GM19025 (cell line): ENCODE data around the gene VGLL1.

Experiments
- ATAC-seq: cut with Tn5 transposase; IDR thresholded peaks from one replicate; pipeline ENCODE4 v1.9.1; 2021; ENCODE audit warnings: mild to moderate bottlenecking, low read depth, moderate library complexity; ENCODE audit not compliant: unreplicated experiment

The VGLL1 gene

GRCh38 chrX:136549226-136549625, 17.2 kb downstream of the VGLL1 start:
- no peak for ATAC-seq

GRCh38 chrX:136551410-136551809, 19.4 kb downstream of the VGLL1 start:
- no peak for ATAC-seq

GRCh38 chrX:136555694-136556093, 23.7 kb downstream of the VGLL1 start:
- ATAC-seq: no peak

GRCh38 chrX:136572030-136572429, 40.0 kb downstream of the VGLL1 start:
- ATAC-seq: no peak

GRCh38 chrX:136574548-136574947, 42.5 kb downstream of the VGLL1 start:
- no peak for ATAC-seq

GRCh38 chrX:136577552-136577951, 45.5 kb downstream of the VGLL1 start:
- ATAC-seq: peak; percentile 87

- no peak for ATAC-seq
Measured at GRCh38 chrX:136580316-136580715, 48.3 kb downstream of the VGLL1 start.

- no peak for ATAC-seq
Measured at GRCh38 chrX:136582624-136583023, 50.6 kb downstream of the VGLL1 start.

- no peak for ATAC-seq
Measured at GRCh38 chrX:136584545-136584944, 52.5 kb downstream of the VGLL1 start.

GRCh38 chrX:136585262-136585661, 53.2 kb downstream of the VGLL1 start:
- ATAC-seq: no peak

GRCh38 chrX:136585960-136586359, 53.9 kb downstream of the VGLL1 start:
- ATAC-seq: no peak

- no peak for ATAC-seq
Measured at GRCh38 chrX:136586386-136586785, 54.4 kb downstream of the VGLL1 start.

GRCh38 chrX:136587532-136587931, 55.5 kb downstream of the VGLL1 start:
- no peak for ATAC-seq

- peak; percentile 77 for ATAC-seq
Measured at GRCh38 chrX:136588036-136588435, 56.0 kb downstream of the VGLL1 start.

GRCh38 chrX:136589966-136590365, 58.0 kb downstream of the VGLL1 start:
- ATAC-seq: no peak

- ATAC-seq: no peak
Measured at GRCh38 chrX:136597356-136597755, 65.3 kb downstream of the VGLL1 start.

GRCh38 chrX:136597954-136598353, 65.9 kb downstream of the VGLL1 start:
- ATAC-seq: no peak

GRCh38 chrX:136598631-136599030, 66.6 kb downstream of the VGLL1 start:
- ATAC-seq: no peak

GRCh38 chrX:136600059-136600458, 68.0 kb downstream of the VGLL1 start:
- no peak for ATAC-seq
